ENCODE results near the gene AP2B1. TPM values are rescaled to one million over a fixed set of nuclear protein-coding genes. Genes with fewer than 3 reads are reported as not detected.

The AP2B1 gene
- total RNA-seq, 1 experiment from 2014 or later = 195 TPM

DNA sequence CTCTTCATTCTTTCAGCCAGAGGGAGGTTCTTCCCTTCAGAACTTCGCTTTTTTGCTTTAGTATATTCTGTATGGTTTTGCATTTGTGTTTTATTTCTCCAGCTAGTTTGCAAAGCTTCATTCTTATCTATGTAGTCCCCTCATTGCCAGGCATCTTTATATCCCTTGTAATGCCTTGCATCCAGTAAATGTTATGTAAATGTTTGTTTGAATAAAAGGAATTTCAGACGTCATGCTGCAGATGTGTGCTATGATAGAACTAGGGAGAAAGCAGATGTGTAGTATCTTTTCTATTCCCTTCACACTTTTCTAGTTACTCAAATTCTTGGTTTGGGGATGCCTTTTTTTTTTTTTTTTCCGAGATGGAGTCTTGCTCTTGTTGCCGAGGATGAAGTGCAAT lies 81.7 kb downstream of the AP2B1 start:
- Mint-ChIP-seq H3K4me3 (no peak overlapping the region), H3K36me3 (peaks cover 26% of the 10 kb centered on the region), H3K9me3 (no peaks in the 10 kb centered on the region), H3K27me3 (ENCODE audit: low read depth) (no peaks in the 10 kb centered on the region), H3K27ac (peak overlapping the region; percentile 66), H3K4me1 (peaks cover 25% of the 10 kb centered on the region)
- ChIA-PET CTCF (interaction anchor here (0.5 to 3.5 kb wide), 4 partner anchors 42 to 96 kb away, joined by 5 to 10 read pairs (median 8); no protein-coding TSS in a partner anchor), POLR2A (interaction anchor here (0.6 kb wide), 1 partner anchor 32 kb away, joined by 5 read pairs; no protein-coding TSS in a partner anchor)
- DNase-seq (ENCODE audit: low spot score) (no peak), ATAC-seq (no peak)
- TF ChIP-seq, protein P1, sequence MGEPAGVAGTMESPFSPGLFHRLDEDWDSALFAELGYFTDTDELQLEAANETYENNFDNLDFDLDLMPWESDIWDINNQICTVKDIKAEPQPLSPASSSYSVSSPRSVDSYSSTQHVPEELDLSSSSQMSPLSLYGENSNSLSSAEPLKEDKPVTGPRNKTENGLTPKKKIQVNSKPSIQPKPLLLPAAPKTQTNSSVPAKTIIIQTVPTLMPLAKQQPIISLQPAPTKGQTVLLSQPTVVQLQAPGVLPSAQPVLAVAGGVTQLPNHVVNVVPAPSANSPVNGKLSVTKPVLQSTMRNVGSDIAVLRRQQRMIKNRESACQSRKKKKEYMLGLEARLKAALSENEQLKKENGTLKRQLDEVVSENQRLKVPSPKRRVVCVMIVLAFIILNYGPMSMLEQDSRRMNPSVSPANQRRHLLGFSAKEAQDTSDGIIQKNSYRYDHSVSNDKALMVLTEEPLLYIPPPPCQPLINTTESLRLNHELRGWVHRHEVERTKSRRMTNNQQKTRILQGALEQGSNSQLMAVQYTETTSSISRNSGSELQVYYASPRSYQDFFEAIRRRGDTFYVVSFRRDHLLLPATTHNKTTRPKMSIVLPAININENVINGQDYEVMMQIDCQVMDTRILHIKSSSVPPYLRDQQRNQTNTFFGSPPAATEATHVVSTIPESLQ (CRISPR knock-in tag; IDR thresholded peaks at IDR 0.05) = no peak
- no peak for TF ChIP-seq ZNF219 (CRISPR knock-in tag; IDR thresholded peaks at IDR 0.05; ENCODE audit: borderline replicate concordance)
- TF ChIP-seq ETV6 (CRISPR knock-in tag; IDR thresholded peaks at IDR 0.05) = no peak

DNA sequence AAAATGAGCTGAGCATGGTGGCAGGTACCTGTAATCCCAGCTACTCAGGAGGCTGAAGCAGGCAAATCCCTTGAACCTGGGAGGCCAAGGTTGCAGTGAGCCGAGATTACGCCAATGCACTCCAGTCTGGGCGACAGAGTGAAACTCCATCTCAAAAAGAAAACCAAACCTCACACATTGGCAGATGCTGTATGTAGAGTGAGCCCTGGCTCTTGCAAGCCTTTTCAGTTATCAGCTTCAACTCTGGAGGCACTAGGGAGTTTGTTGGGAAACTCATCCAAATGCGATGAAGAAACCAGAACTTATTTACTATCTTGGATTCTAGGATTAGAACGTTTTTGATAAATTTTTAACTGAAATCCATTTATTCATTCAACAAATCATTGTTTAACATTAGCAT lies 87.4 kb downstream of the AP2B1 start:
- DNase-seq (ENCODE audit: low spot score) = no peak
- Mint-ChIP-seq H3K36me3 (peaks cover 34% of the 10 kb centered on the region), H3K27me3 (ENCODE audit: low read depth) (no peaks in the 10 kb centered on the region), H3K4me3 (no peak overlapping the region), H3K27ac (peak overlapping the region; percentile 48; the same call in 1 of the 2 replicates), H3K9me3 (no peaks in the 10 kb centered on the region), H3K4me1 (peaks cover 56% of the 10 kb centered on the region)
- CTCF ChIA-PET = interaction anchor here (0.5 to 1.0 kb wide), 2 partner anchors 89 to 301 kb away, joined by 3 read pairs; no protein-coding TSS in a partner anchor
- POLR2A ChIA-PET = no interaction called here
- ATAC-seq = peak; percentile 36; the same call in 1 of the 2 replicates
- TF ChIP-seq RORB (CRISPR knock-in tag; IDR thresholded peaks at IDR 0.05) = no peak
- TF ChIP-seq SOX15 (CRISPR knock-in tag; IDR thresholded peaks at IDR 0.05) = no peak
- no peak for TF ChIP-seq ZNF232 (CRISPR knock-in tag; IDR thresholded peaks at IDR 0.05)
- no peak for TF ChIP-seq NFYB (CRISPR knock-in tag; conservative IDR thresholded peaks at IDR 0.05; ENCODE audit: low read depth)
- no peak for TF ChIP-seq CBFB (CRISPR knock-in tag; IDR thresholded peaks at IDR 0.05; ENCODE audit: low read depth)
- TF ChIP-seq GTF2I (CRISPR knock-in tag; conservative IDR thresholded peaks at IDR 0.05) = no peak
- TF ChIP-seq FOXJ3 (CRISPR knock-in tag; IDR thresholded peaks at IDR 0.05; ENCODE audit: borderline replicate concordance) = no peak

DNA sequence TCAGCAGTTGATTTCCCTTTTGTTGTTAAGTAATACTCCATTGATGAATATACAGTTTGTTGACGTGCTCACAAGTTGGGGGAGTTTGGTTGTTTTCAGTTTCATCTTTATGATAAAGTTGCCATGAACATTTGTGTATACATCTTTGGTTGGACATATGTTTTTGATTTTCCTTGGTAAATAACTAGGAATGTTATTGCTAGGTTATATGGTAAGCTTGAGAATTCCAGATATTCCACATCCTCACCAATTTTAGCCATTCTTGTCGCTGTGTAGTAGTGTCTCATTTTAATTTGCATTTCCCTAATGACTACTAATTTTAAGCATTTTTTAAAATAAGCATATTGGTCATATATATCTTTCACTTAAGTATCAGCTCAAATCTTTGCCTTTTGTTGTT lies 89.3 kb downstream of the AP2B1 start:
- DNase-seq (ENCODE audit: low spot score) (no peak), ATAC-seq (no peak)
- Mint-ChIP-seq H3K36me3 (peaks cover 30% of the 10 kb centered on the region), H3K4me1 (peaks cover 51% of the 10 kb centered on the region), H3K4me3 (no peak overlapping the region), H3K9me3 (no peaks in the 10 kb centered on the region), H3K27me3 (ENCODE audit: low read depth) (no peaks in the 10 kb centered on the region), H3K27ac (no peak overlapping the region)
- ChIA-PET CTCF (no interaction called here), POLR2A (no interaction called here)
- TF ChIP-seq FOXK1 (CRISPR knock-in tag; IDR thresholded peaks at IDR 0.05) (no peak), RELA (CRISPR knock-in tag; IDR thresholded peaks at IDR 0.05; ENCODE audit: borderline replicate concordance) (no peak), ZNF121 (CRISPR knock-in tag; IDR thresholded peaks at IDR 0.05) (no peak), ZBTB21 (CRISPR knock-in tag; IDR thresholded peaks at IDR 0.05; ENCODE audit: borderline replicate concordance) (no peak), EMX1 (CRISPR knock-in tag; IDR thresholded peaks at IDR 0.05) (no peak), ZNF232 (CRISPR knock-in tag; IDR thresholded peaks at IDR 0.05) (no peak), FOXJ3 (CRISPR knock-in tag; IDR thresholded peaks at IDR 0.05; ENCODE audit: borderline replicate concordance) (no peak), TEAD4 (CRISPR knock-in tag; IDR thresholded peaks at IDR 0.05) (no peak), TP53 (CRISPR knock-in tag; IDR thresholded peaks at IDR 0.05) (no peak)
- TF ChIP-seq, protein P2, sequence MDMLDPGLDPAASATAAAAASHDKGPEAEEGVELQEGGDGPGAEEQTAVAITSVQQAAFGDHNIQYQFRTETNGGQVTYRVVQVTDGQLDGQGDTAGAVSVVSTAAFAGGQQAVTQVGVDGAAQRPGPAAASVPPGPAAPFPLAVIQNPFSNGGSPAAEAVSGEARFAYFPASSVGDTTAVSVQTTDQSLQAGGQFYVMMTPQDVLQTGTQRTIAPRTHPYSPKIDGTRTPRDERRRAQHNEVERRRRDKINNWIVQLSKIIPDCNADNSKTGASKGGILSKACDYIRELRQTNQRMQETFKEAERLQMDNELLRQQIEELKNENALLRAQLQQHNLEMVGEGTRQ (CRISPR knock-in tag; IDR thresholded peaks at IDR 0.05) = no peak
- TF ChIP-seq, protein P3, sequence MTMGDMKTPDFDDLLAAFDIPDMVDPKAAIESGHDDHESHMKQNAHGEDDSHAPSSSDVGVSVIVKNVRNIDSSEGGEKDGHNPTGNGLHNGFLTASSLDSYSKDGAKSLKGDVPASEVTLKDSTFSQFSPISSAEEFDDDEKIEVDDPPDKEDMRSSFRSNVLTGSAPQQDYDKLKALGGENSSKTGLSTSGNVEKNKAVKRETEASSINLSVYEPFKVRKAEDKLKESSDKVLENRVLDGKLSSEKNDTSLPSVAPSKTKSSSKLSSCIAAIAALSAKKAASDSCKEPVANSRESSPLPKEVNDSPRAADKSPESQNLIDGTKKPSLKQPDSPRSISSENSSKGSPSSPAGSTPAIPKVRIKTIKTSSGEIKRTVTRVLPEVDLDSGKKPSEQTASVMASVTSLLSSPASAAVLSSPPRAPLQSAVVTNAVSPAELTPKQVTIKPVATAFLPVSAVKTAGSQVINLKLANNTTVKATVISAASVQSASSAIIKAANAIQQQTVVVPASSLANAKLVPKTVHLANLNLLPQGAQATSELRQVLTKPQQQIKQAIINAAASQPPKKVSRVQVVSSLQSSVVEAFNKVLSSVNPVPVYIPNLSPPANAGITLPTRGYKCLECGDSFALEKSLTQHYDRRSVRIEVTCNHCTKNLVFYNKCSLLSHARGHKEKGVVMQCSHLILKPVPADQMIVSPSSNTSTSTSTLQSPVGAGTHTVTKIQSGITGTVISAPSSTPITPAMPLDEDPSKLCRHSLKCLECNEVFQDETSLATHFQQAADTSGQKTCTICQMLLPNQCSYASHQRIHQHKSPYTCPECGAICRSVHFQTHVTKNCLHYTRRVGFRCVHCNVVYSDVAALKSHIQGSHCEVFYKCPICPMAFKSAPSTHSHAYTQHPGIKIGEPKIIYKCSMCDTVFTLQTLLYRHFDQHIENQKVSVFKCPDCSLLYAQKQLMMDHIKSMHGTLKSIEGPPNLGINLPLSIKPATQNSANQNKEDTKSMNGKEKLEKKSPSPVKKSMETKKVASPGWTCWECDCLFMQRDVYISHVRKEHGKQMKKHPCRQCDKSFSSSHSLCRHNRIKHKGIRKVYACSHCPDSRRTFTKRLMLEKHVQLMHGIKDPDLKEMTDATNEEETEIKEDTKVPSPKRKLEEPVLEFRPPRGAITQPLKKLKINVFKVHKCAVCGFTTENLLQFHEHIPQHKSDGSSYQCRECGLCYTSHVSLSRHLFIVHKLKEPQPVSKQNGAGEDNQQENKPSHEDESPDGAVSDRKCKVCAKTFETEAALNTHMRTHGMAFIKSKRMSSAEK (CRISPR knock-in tag; IDR thresholded peaks at IDR 0.05; ENCODE audit: borderline replicate concordance) = no peak
- TF ChIP-seq, protein P4, sequence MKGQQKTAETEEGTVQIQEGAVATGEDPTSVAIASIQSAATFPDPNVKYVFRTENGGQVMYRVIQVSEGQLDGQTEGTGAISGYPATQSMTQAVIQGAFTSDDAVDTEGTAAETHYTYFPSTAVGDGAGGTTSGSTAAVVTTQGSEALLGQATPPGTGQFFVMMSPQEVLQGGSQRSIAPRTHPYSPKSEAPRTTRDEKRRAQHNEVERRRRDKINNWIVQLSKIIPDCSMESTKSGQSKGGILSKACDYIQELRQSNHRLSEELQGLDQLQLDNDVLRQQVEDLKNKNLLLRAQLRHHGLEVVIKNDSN (CRISPR knock-in tag; IDR thresholded peaks at IDR 0.05) = no peak
- TF ChIP-seq, protein P1 (CRISPR knock-in tag; IDR thresholded peaks at IDR 0.05) = no peak
- TF ChIP-seq, protein P5, sequence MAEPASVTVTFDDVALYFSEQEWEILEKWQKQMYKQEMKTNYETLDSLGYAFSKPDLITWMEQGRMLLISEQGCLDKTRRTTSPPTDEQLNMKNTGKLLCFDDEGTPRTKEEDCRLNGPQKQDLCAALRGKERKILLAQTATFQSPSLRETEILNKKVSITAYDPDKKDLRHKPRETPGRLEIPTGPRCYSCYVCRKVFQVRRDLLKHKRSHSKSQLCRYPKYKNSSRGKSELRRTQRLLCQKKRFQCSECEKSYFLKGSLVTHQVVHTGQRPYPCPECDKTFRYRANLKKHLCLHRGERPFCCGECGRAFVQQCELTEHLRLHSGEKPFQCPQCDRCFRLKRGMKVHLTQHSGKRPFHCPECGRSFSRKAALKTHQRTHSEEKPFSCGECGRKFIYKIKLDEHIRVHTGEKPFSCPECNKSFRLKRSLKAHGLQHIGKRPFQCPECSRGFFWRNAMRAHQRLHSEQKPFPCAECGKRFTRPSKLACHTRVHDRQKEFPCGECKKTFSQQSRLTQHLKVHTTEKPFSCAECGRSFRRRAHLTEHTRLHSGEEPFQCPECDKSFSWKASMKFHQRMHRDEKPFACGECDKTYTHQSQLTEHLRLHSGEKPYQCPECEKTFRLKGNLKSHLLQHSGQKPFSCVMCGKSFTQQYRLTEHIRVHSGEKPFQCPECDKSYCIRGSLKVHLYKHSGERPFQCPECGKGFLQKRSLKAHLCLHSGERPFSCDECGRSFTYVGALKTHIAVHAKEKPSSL (CRISPR knock-in tag; conservative IDR thresholded peaks at IDR 0.05) = no peak
